ENCODE data around the gene ENKD1.

The ENKD1 gene

DNA sequence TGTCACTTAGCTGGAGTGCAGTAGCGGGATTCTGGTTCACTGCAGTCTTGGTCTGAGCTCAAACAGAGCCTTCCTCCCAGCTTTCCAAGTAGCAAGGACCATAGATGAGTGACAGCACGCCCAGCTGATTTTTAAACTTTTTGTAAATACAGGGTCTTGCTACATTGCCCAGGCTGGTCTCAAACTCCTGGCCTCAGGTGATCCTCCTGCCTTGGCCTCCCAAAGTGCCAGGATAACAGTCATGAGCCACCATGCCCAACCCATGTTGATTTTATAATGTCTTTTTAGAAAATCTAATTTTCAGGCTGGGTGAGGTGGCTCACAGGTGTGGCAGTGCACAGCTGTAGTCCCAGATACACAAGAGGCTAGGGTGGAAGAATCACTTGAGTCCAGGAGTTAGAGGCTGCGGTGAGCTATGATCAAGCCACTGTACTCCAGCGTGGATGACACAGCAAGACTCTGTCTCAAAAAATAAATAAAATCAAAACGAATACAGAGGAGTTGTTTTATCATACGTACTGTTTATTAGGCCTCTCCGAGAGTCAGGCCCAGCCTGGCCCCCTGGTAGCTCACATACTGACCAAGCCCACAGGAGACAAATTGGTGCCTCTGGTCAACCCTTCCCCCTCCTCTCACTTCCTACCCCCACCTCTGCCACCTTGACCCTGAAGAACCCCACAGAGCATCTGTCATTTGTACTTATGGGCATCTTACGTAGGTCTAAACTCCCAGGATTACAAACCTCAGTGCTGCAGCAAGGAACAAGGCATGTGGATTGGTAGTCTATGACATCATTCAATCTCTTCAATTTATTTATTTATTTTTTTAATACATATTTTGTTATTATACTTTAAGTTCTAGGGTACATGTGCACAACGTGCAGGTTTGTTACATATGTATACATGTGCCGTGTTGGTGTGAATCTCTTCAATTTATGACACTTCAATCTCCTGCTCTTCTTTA lies 13.7 kb upstream of the ENKD1 start:
- TF ChIP-seq, protein P1, sequence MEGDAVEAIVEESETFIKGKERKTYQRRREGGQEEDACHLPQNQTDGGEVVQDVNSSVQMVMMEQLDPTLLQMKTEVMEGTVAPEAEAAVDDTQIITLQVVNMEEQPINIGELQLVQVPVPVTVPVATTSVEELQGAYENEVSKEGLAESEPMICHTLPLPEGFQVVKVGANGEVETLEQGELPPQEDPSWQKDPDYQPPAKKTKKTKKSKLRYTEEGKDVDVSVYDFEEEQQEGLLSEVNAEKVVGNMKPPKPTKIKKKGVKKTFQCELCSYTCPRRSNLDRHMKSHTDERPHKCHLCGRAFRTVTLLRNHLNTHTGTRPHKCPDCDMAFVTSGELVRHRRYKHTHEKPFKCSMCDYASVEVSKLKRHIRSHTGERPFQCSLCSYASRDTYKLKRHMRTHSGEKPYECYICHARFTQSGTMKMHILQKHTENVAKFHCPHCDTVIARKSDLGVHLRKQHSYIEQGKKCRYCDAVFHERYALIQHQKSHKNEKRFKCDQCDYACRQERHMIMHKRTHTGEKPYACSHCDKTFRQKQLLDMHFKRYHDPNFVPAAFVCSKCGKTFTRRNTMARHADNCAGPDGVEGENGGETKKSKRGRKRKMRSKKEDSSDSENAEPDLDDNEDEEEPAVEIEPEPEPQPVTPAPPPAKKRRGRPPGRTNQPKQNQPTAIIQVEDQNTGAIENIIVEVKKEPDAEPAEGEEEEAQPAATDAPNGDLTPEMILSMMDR (IDR thresholded peaks at IDR 0.05; ENCODE audit: low read depth, low read length, missing control alignments) = no peak
- no peak overlapping the region for H3K4me3 ChIP-seq (ENCODE audit: low read depth, low read length)
- DNase-seq (ENCODE audit: low read depth) = no peak

DNA sequence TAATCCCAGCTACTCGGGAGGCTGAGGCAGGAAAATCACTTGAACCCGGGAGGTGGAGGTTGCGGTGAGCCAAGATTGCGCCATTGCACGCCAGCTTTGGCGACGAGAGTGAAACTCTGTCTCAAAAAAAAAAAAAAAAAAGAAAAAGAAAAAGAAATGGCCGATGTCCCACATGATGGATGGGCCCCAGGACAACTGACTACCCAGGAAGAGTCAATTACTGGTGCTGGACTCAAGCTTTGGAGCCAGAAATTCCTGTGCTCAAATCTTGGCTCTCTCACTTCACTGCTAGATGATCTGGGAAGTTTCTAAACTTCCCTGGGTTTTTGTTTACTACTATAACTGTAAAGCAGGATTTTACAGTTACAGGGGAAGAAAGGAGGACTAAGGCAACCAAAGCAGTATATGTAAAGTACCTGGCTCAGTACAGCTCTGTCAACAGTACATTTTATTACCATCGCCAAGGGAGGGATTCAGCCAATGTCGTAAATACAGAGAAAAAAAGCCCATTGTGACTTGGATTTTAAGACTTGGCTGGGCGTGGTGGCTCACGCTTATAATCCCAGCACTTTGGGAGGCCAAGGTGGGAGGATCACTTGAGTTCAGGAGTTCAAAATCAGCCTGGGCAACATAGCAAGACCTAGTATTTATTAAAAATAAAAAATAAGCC lies 11.9 kb upstream of the ENKD1 start:
- H3K4me3 ChIP-seq (ENCODE audit: low read depth, low read length) = no peak overlapping the region
- TF ChIP-seq, protein P1 (IDR thresholded peaks at IDR 0.05; ENCODE audit: low read depth, low read length, missing control alignments) = no peak
- no peak for DNase-seq (ENCODE audit: low read depth)

DNA sequence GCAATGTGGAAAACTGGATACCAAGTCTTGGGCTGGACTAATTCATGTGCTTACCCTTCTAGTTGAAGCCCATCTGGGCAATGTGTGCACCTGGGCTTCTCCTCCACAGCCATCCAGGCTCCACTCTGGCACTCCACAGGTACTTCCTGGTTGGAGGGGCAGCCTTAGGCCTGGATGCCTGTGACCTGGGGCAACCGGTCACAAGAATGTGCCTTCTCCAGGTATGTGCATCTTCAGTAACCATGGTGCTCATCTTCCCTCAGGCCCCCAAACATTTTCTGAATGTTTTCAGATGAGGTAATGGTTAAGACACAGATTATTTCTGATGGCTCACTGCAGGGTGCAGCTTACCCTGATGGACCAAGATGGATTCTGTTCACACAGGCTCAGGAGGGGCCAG lies 11.2 kb upstream of the ENKD1 start:
- TF ChIP-seq, protein P1 (IDR thresholded peaks at IDR 0.05; ENCODE audit: low read depth, low read length, missing control alignments) = no peak
- no peak overlapping the region for H3K4me3 ChIP-seq (ENCODE audit: low read depth, low read length)
- DNase-seq (ENCODE audit: low read depth) = no peak

DNA sequence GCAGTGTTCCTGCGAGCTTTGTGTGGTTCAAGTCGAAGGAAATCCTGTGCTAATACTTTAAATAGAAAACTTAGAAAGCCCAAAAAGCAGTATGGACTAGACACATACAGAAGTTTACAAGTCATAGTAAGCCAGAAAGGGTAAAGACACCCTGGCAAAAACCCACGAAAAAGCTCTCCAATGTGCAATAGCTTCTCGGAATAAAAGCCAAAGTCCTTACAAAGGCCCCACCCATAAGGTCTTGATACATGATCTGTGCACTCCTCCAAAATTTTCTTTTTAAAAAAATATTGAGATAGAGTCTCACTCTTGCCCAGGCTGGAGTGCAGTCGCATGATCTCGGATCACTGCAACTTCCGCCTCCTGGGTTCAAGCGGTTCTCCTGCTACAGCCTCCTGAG lies 10.4 kb upstream of the ENKD1 start:
- no peak overlapping the region for H3K4me3 ChIP-seq (ENCODE audit: low read depth, low read length)
- TF ChIP-seq, protein P1 (IDR thresholded peaks at IDR 0.05; ENCODE audit: low read depth, low read length, missing control alignments) = no peak
- DNase-seq (ENCODE audit: low read depth) = no peak

DNA sequence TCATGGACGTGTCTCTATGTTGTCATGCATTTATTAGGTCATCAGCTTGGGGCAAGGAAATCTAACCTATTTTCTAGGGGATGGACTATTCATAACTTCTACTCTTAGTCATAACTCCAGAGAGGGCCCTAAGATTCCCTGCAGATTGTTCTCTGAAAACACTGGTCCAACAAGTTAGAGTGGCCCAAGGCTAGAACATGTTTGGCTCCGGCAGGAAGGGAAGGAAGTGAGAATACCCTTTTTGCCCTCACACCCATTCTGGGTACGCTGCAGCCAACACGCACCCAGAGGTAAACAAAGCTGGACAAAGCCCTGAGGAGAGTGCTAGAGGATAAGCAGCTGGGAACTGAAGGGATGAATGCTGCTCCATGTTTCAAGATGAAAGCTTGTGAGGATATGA lies 10.0 kb upstream of the ENKD1 start:
- TF ChIP-seq, protein P1 (IDR thresholded peaks at IDR 0.05; ENCODE audit: low read depth, low read length, missing control alignments) = no peak
- no peak for DNase-seq (ENCODE audit: low read depth)
- no peak overlapping the region for H3K4me3 ChIP-seq (ENCODE audit: low read depth, low read length)

DNA sequence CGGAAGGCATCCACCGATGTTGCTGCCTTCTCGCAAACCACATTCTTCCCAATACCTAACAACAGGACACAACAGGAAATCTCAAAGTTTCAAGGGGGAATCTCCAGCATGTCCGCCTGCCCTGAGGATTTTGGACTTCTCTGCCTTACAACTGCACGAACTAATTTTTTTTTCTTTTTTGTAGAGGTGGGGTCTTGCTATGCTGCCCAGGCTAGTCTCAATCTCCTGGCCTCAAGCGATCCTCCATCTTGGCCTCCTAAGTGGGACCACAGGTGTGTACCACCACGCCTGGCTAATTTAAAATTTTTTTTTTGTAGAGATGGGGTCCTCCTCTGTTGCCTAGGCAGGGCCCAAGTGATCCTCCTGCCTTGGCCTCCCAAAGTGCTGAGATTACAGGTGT lies 9.4 kb upstream of the ENKD1 start:
- DNase-seq (ENCODE audit: low read depth) = no peak
- TF ChIP-seq, protein P1 (IDR thresholded peaks at IDR 0.05; ENCODE audit: low read depth, low read length, missing control alignments) = no peak
- H3K4me3 ChIP-seq (ENCODE audit: low read depth, low read length) = no peak overlapping the region

Data from GM12864 (cell line).